Adrenal gland (tissue), 5 donors: ENCODE data around the gene MAN2B2.

Experiments
- CTCF ChIP-seq, 6 experiments: fragments of 450-650 bp in 4 of 6; fragments of 200-600 bp in 2 of 6; sonication (generic) in 1 of 6; IDR thresholded peaks; 1 replicate in 5 of 6; 2 replicates in 1 of 6; pipeline versions ENCODE4 v1.5.1 to v1.8.0; 2016 to 2021; ENCODE audit warnings: antibody characterized with exemption in 6 of 6, mild to moderate bottlenecking in 2 of 6, moderate library complexity in 1 of 6
- POLR2A ChIP-seq, 2 donors: fragments of 450-650 bp; IDR thresholded peaks; one replicate each; pipeline ENCODE4 v1.6.1; 2017; ENCODE audit warnings: antibody characterized with exemption in 2 of 2, mild to moderate bottlenecking in 2 of 2, moderate library complexity in 1 of 2
- donor health status: DM: no; HTN: no; CAD: no.

GRCh38 chr4:6596948-6597347 lies 22.0 kb downstream of the MAN2B2 start:
- TF ChIP-seq CTCF (IDR thresholded peaks at IDR 0.05) (no peak), POLR2A (IDR thresholded peaks at IDR 0.05) (no peak)
